COR-L47 (cell line): ENCODE data around the gene GJB3.
"Not testable (repeated sequence)": the region's sequence is repeated elsewhere in the genome, so short reads cannot be mapped to it uniquely, and the experiment has no call there.

ENCODE experiments used
- DNase-seq: peaks from one replicate; lab custom pipeline; 2025; lab: John Stamatoyannopoulos, UW

The GJB3 gene

GRCh38 chr1:34786521-34787325 is 5.7 kb downstream of the GJB3 start:
- peak; percentile 66 for DNase-seq

GRCh38 chr1:34787461-34788420 is 6.7 kb downstream of the GJB3 start:
- no peak for DNase-seq

GRCh38 chr1:34790985-34791384 is 10.0 kb downstream of the GJB3 start:
- no peak for DNase-seq

GRCh38 chr1:34792424-34792823 is 11.4 kb downstream of the GJB3 start:
- DNase-seq = no peak

- DNase-seq = no peak
Measured at GRCh38 chr1:34792868-34793727, 12.1 kb downstream of the GJB3 start, which contains the start of gene GJA4. Gene GJA4 (plus strand): TSS chr1:34792999. CDS start chr1:34794214, 1,215 bp downstream.

- no peak for DNase-seq
Measured at GRCh38 chr1:34794001-34794789, 13.2 kb downstream of the GJB3 start.

GRCh38 chr1:34794790-34795180 is 13.8 kb downstream of the GJB3 start:
- DNase-seq = no peak

- no peak for DNase-seq
Measured at GRCh38 chr1:34795916-34796315, 14.9 kb downstream of the GJB3 start.

- no peak for DNase-seq
Measured at GRCh38 chr1:34796990-34797389, 16.0 kb downstream of the GJB3 start.

- DNase-seq = no peak
Measured at GRCh38 chr1:34800214-34800613, 19.2 kb downstream of the GJB3 start.

GRCh38 chr1:34803770-34804169 is 22.8 kb downstream of the GJB3 start:
- no peak for DNase-seq

GRCh38 chr1:34806396-34806795 is 25.4 kb downstream of the GJB3 start:
- DNase-seq = no peak

GRCh38 chr1:34808051-34808810 is 27.2 kb downstream of the GJB3 start:
- DNase-seq = no peak

- not testable (repeated sequence) for DNase-seq
Measured at GRCh38 chr1:34810781-34811180, 29.8 kb downstream of the GJB3 start.

GRCh38 chr1:34816332-34816731 is 35.3 kb downstream of the GJB3 start:
- no peak for DNase-seq

GRCh38 chr1:34816778-34817177 is 35.8 kb downstream of the GJB3 start:
- DNase-seq = no peak

- not testable (repeated sequence) for DNase-seq
Measured at GRCh38 chr1:34818862-34819261, 37.8 kb downstream of the GJB3 start.

GRCh38 chr1:34822202-34822601 is 41.2 kb downstream of the GJB3 start:
- DNase-seq = no peak

- DNase-seq = no peak
Measured at GRCh38 chr1:34824817-34825454, 43.9 kb downstream of the GJB3 start.
